Measurements from ENCODE around the gene CSRNP2. TPM values are rescaled to one million over a fixed set of nuclear protein-coding genes. Genes with fewer than 3 reads are reported as not detected.

Gene CSRNP2, protein sequence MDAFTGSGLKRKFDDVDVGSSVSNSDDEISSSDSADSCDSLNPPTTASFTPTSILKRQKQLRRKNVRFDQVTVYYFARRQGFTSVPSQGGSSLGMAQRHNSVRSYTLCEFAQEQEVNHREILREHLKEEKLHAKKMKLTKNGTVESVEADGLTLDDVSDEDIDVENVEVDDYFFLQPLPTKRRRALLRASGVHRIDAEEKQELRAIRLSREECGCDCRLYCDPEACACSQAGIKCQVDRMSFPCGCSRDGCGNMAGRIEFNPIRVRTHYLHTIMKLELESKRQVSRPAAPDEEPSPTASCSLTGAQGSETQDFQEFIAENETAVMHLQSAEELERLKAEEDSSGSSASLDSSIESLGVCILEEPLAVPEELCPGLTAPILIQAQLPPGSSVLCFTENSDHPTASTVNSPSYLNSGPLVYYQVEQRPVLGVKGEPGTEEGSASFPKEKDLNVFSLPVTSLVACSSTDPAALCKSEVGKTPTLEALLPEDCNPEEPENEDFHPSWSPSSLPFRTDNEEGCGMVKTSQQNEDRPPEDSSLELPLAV
- total RNA-seq (2022; extraction: Qiagen RNA extraction): 11.6 to 14.4 TPM (median 13.7 TPM) in 5 replicates

DNA sequence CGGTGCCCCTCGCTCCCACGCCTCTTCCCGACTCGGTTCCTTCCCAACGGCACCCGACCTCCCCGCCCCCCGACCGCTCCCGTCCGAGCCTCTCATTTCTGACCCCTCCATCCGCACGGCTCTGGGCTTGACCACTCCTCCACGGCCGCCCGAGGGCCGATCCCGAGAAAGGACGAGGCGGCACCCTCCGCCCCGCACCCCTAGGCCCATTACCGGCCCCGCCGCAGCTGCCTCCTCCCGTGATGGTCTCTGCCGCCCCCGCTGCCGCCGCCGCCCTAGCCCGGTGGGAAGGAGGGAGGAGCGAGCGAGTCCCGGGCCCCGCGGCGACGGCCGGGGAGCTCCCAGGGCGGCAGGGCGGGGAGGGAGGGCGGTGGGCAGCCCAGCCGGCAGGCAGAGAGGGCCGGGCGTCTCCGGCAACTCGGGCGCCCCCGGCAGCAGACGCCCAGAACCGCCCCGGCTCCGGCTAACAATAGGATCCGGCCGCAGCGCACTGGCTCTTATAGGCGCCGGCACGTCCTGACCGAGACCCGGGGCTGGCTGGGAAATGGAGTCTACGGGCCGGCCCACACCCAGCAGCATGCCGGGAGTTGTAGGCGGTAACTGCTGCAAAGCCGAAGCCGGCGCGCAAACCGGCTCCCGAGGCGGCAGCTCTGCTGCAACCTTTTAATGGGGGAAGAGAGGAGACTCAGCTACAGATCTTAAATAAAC, at the start of gene CSRNP2:
Gene CSRNP2 (minus strand): TSS at position 471 of the 708 bp plus-strand sequence. CDS start 7,035 bp downstream, outside the sequence.

DNA sequence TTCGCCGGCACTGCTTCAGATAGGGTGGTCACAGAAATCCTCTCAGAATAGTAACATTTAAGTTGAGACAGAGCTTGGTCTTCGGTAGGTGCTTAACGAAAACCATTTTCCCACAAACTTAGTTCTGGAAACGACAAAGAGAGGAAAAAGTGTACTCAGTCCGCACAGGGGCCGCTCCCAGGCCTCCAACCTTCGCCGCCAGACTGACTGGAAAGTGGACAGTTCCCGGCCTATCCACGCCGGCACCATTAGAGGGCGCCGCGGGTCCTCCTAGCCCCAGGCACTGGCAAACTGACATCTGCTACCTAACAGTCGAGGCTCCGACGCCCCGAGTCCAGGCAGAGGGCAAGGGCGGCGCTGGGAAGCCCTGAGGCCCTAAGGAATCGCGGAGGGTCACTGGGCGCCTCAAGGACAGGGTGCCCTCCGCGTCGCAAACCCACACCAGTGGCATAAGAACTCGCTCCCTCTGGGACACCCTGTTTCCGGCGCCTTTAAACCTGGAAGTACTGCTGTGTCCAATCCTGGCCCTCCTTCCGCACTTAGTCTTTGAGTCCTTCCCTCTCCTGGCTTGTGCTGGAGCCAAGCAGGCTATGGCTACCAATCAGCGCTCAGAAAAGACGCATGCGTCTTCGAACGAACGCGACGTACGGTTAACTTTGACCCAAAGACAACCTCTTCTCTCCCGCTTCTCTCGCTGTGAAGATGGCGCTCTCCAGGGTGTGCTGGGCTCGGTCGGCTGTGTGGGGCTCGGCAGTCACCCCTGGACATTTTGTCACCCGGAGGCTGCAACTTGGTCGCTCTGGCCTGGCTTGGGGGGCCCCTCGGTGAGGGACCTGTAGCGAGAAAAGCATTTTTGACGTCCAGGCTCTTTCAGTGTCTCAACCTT, 35.5 kb downstream of the CSRNP2 start, which contains the start of gene LETMD1:
Gene LETMD1 (plus strand): TSS at position 673 of the 886 bp plus-strand sequence. CDS start 30 bp downstream, at position 703.

GRCh38 chr12:51025836-51026638, 57.4 kb downstream of the CSRNP2 start, which contains the start of gene SLC11A2:
TSS of gene SLC11A2 (minus strand) at chr12:51026384. CDS start at chr12:51010728, 15,656 bp downstream.

Other genes with a start within 250 kb of the CSRNP2 start
- gene TMPRSS12, start 240.7 kb downstream of the CSRNP2 start, total RNA-seq (2022; extraction: Qiagen RNA extraction): not detected in 5 replicates
- not detected in 5 replicates for gene HIGD1C, start 131.1 kb downstream of the CSRNP2 start, total RNA-seq (2022; extraction: Qiagen RNA extraction)
- 19.2 to 25.0 TPM (median 24.4 TPM) in 5 replicates for gene SLC11A2, start 57.2 kb downstream of the CSRNP2 start, total RNA-seq (2022; extraction: Qiagen RNA extraction)
- gene LETMD1, start 35.3 kb downstream of the CSRNP2 start, total RNA-seq (2022; extraction: Qiagen RNA extraction): 23.0 to 27.6 TPM (median 24.8 TPM) in 5 replicates
- gene TFCP2, start 89.5 kb upstream of the CSRNP2 start, total RNA-seq (2022; extraction: Qiagen RNA extraction): 18.5 to 22.5 TPM (median 20.0 TPM) in 5 replicates
- gene POU6F1, start 134.5 kb upstream of the CSRNP2 start, total RNA-seq (2022; extraction: Qiagen RNA extraction): 1.1 to 1.8 TPM (median 1.6 TPM) in 5 replicates
- 316 to 373 TPM (median 326 TPM) in 5 replicates for gene DAZAP2, start 155.2 kb upstream of the CSRNP2 start, total RNA-seq (2022; extraction: Qiagen RNA extraction)
- gene SMAGP, start 186.8 kb upstream of the CSRNP2 start, total RNA-seq (2022; extraction: Qiagen RNA extraction): 20.2 to 25.3 TPM (median 23.0 TPM) in 5 replicates
- 0.07 to 0.15 TPM (median 0.10 TPM) in 5 replicates for gene BIN2, start 240.6 kb upstream of the CSRNP2 start, total RNA-seq (2022; extraction: Qiagen RNA extraction)